AG09309 (cell line): Measurements from ENCODE around the gene SH3BGR.
"Not testable (repeated sequence)": the region's sequence is repeated elsewhere in the genome, so short reads cannot be mapped to it uniquely, and the experiment has no call there.

Source experiments
- DNase-seq: peaks from one replicate; pipeline ENCODE4 v3.0.0-alpha.2; 2010; ENCODE audit warnings: low read depth
- H3K4me3 ChIP-seq: 2 replicates; pipeline ENCODE4 v1.5.1; 2011; ENCODE audit warnings: mild to moderate bottlenecking, low read depth, low read length, moderate library complexity; ENCODE audit not compliant: control insufficient read depth
- CTCF ChIP-seq: IDR thresholded peaks from 2 replicates; pipeline ENCODE4 v1.5.1; 2011; ENCODE audit warnings: mild to moderate bottlenecking, low read depth, low read length, inconsistent platforms; ENCODE audit not compliant: insufficient read depth, control insufficient read depth; ENCODE audit errors: missing control alignments

Gene SH3BGR

GRCh38 chr21:39537571-39537970, 85.8 kb downstream of the SH3BGR start:
- TF ChIP-seq CTCF: no peak
- no peak for DNase-seq
- no peak overlapping the region for H3K4me3 ChIP-seq

- no peak for TF ChIP-seq CTCF
- DNase-seq: no peak
These were observed 86.8 kb downstream of the SH3BGR start for GRCh38 chr21:39538453-39539042.

GRCh38 chr21:39540367-39540766, 88.6 kb downstream of the SH3BGR start:
- not testable (repeated sequence) for DNase-seq, H3K4me3 ChIP-seq

More at GRCh38 chr21:39538453-39539042, 86.8 kb downstream of the SH3BGR start:
- no peak overlapping the region for H3K4me3 ChIP-seq

GRCh38 chr21:39542736-39543135, 91.0 kb downstream of the SH3BGR start:
- no peak for TF ChIP-seq CTCF
- no peak overlapping the region for H3K4me3 ChIP-seq

GRCh38 chr21:39546522-39546921, 94.8 kb downstream of the SH3BGR start:
- no peak for DNase-seq
- no peak overlapping the region for H3K4me3 ChIP-seq
- TF ChIP-seq CTCF: no peak

More at GRCh38 chr21:39542736-39543135, 91.0 kb downstream of the SH3BGR start:
- DNase-seq: no peak

GRCh38 chr21:39552856-39553255, 101.1 kb downstream of the SH3BGR start:
- DNase-seq: no peak
- H3K4me3 ChIP-seq: no peak overlapping the region
- no peak for TF ChIP-seq CTCF

GRCh38 chr21:39553331-39553730, 101.6 kb downstream of the SH3BGR start:
- TF ChIP-seq CTCF: no peak
- no peak for DNase-seq
- H3K4me3 ChIP-seq: no peak overlapping the region
